SK-N-SH (cell line): Measurements from ENCODE around the gene RBM20. TPM values are rescaled to one million over a fixed set of nuclear protein-coding genes. Genes with fewer than 3 reads are reported as not detected.

Source experiments
- CTCF ChIA-PET: fragments of 300-600, 350-600 bp; formaldehyde crosslinking; extraction: SDS; loops from one replicate; lab custom pipeline; 2021; lab: Yijun Ruan, JAX
- POLR2A ChIA-PET: fragments of 350-600 bp; sonication (Branson Sonifier 250); formaldehyde crosslinking; extraction: SDS; loops from one replicate; lab custom pipeline; 2020; ENCODE audit warnings: antibody characterized with exemption, inconsistent platforms; lab: Yijun Ruan, JAX
- DNase-seq: peaks from one replicate; pipeline ENCODE4 v3.0.0; 2012
- H2AFZ ChIP-seq: fragments of 200-600 bp; sonication (generic); 2 replicates; pipeline ENCODE4 v1.8.1; 2016; ENCODE audit warnings: antibody characterized with exemption, mild to moderate bottlenecking, low read depth
- H3F3A ChIP-seq: fragments of 200-600 bp; sonication (generic); replicated peaks from 2 replicates; pipeline ENCODE3; 2016; ENCODE audit warnings: antibody characterized with exemption, mild to moderate bottlenecking; ENCODE audit not compliant: insufficient read depth
- H3K27ac ChIP-seq, 2 experiments: fragments of 200-500 bp in 1 of 2; fragments of 200-600 bp in 1 of 2; sonication (Bioruptor generic) in 1 of 2; sonication (generic), shearing (Covaris generic) in 1 of 2; 2 replicates each; pipeline versions ENCODE4 v1.5.1 to v1.6.1; 2014 to 2016; ENCODE audit warnings: low read depth in 2 of 2, inconsistent platforms in 1 of 2, low read length in 1 of 2, mild to moderate bottlenecking in 1 of 2, mixed read lengths in 1 of 2
- H3K27me3 ChIP-seq: fragments of 200-600 bp; sonication (generic), shearing (Covaris generic); 2 replicates; pipeline ENCODE4 v1.6.1; 2016; ENCODE audit warnings: mixed run types; ENCODE audit not compliant: insufficient read depth
- H3K36me3 ChIP-seq, 2 experiments: fragments of 200-500 bp in 1 of 2; fragments of 200-600 bp in 1 of 2; sonication (Bioruptor generic) in 1 of 2; sonication (generic) in 1 of 2; replicated peaks in 1 of 2; 2 replicates each; pipeline versions ENCODE3 to v1.5.1; 2014 to 2016; ENCODE audit warnings: low read length in 1 of 2, mild to moderate bottlenecking in 1 of 2; ENCODE audit not compliant: insufficient read depth in 2 of 2, control insufficient read depth in 1 of 2
- H3K4me1 ChIP-seq, 2 experiments: fragments of 200-500 bp in 1 of 2; fragments of 200-600 bp in 1 of 2; sonication (Bioruptor generic) in 1 of 2; sonication (generic), shearing (Covaris generic) in 1 of 2; 2 replicates each; pipeline versions ENCODE4 v1.5.1 to v1.6.1; 2014 to 2016; ENCODE audit warnings: low read depth in 1 of 2, low read length in 1 of 2, mixed run types in 1 of 2; ENCODE audit not compliant: insufficient read depth in 2 of 2, control insufficient read depth in 1 of 2
- H3K4me2 ChIP-seq: fragments of 200-600 bp; sonication (generic), shearing (Covaris generic); 2 replicates; pipeline ENCODE4 v1.6.1; 2017; ENCODE audit warnings: mixed run types
- H3K4me3 ChIP-seq, 2 experiments: fragments of 200-500 bp in 1 of 2; fragments of 200-600 bp in 1 of 2; sonication (Bioruptor generic) in 1 of 2; sonication (generic), shearing (Covaris generic) in 1 of 2; 2 replicates each; pipeline versions ENCODE4 v1.5.1 to v1.8.1; 2014 to 2016; ENCODE audit warnings: low read depth in 2 of 2, inconsistent platforms in 1 of 2, low read length in 1 of 2, mild to moderate bottlenecking in 1 of 2, mixed read lengths in 1 of 2, moderate library complexity in 1 of 2
- H3K79me2 ChIP-seq: fragments of 200-600 bp; sonication (generic); 2 replicates; pipeline ENCODE4 v1.8.1; 2017; ENCODE audit warnings: mild to moderate bottlenecking; ENCODE audit not compliant: insufficient read depth
- H3K9ac ChIP-seq: fragments of 200-600 bp; sonication (generic); 2 replicates; pipeline ENCODE4 v1.6.1; 2017; ENCODE audit warnings: mixed run types
- H3K9me2 ChIP-seq: fragments of 200-600 bp; sonication (generic); 2 replicates; pipeline ENCODE4 v1.6.1; 2017; ENCODE audit warnings: mixed run types
- H3K9me3 ChIP-seq: fragments of 200-600 bp; sonication (generic); 2 replicates; pipeline ENCODE4 v1.6.1; 2017; ENCODE audit warnings: mixed run types, mild to moderate bottlenecking, moderate library complexity
- H4K20me1 ChIP-seq: fragments of 200-600 bp; sonication (generic); 2 replicates; pipeline ENCODE4 v1.6.1; 2017; ENCODE audit warnings: mild to moderate bottlenecking, mixed run types; ENCODE audit not compliant: insufficient read depth
- ELF1 ChIP-seq: IDR thresholded peaks from 2 replicates; pipeline ENCODE4 v1.4.0; 2012
- EZH2phosphoT487 ChIP-seq: fragments of 200-600 bp; sonication (generic); IDR thresholded peaks from 2 replicates; pipeline ENCODE4 v1.6.1; 2017; ENCODE audit warnings: low read depth, mixed run types, mild to moderate bottlenecking, antibody characterized with exemption, moderate library complexity, borderline replicate concordance
- FOSL2 ChIP-seq: IDR thresholded peaks from 2 replicates; pipeline ENCODE4 v1.4.0; 2012; ENCODE audit warnings: low read depth, mild to moderate bottlenecking, moderate library complexity, borderline replicate concordance
- FOXJ3 ChIP-seq: sonication (generic); formaldehyde crosslinking; IDR thresholded peaks from 2 replicates; pipeline ENCODE4 v1.5.1; 2020; ENCODE audit warnings: mild to moderate bottlenecking, missing genetic modification reagents
- FOXM1 ChIP-seq: IDR thresholded peaks from 2 replicates; pipeline ENCODE4 v1.4.0; 2012; ENCODE audit warnings: low read depth, mild to moderate bottlenecking
- GABPA ChIP-seq: IDR thresholded peaks from 2 replicates; pipeline ENCODE4 v1.4.0; 2012; ENCODE audit warnings: low read depth, mild to moderate bottlenecking
- MEF2A ChIP-seq: IDR thresholded peaks from 2 replicates; pipeline ENCODE4 v1.4.0; 2012; ENCODE audit warnings: low read depth, borderline replicate concordance
- MXI1 ChIP-seq: IDR thresholded peaks from 2 replicates; pipeline ENCODE4 v1.6.1; 2012; ENCODE audit warnings: mild to moderate bottlenecking, low read depth, low read length, improper control_type of control experiment
- PBX3 ChIP-seq: IDR thresholded peaks from 2 replicates; pipeline ENCODE4; 2012
- RCOR1 ChIP-seq: fragments of 150-350 bp; IDR thresholded peaks from 2 replicates; pipeline ENCODE4 v1.6.1; 2017; ENCODE audit warnings: antibody characterized with exemption, low read length
- REST ChIP-seq: IDR thresholded peaks from 2 replicates; pipeline ENCODE4 v1.6.1; 2012; ENCODE audit warnings: mild to moderate bottlenecking, low read depth, low read length, moderate library complexity
- SIN3A ChIP-seq: IDR thresholded peaks from 2 replicates; pipeline ENCODE4 v1.6.1; 2012; ENCODE audit warnings: low read depth, mild to moderate bottlenecking, low read length, moderate library complexity, borderline replicate concordance
- TAF1 ChIP-seq: IDR thresholded peaks from 2 replicates; pipeline ENCODE4 v1.6.1; 2012; ENCODE audit warnings: low read depth, mild to moderate bottlenecking, low read length, moderate library complexity, borderline replicate concordance
- TEAD4 ChIP-seq: IDR thresholded peaks from 2 replicates; pipeline ENCODE4 v1.4.0; 2012; ENCODE audit warnings: mild to moderate bottlenecking, borderline replicate concordance; ENCODE audit not compliant: insufficient read depth
- USF1 ChIP-seq: IDR thresholded peaks from 2 replicates; pipeline ENCODE4 v1.4.0; 2012; ENCODE audit warnings: low read depth, borderline replicate concordance
- USF2 ChIP-seq: fragments of 150-350 bp; IDR thresholded peaks from 2 replicates; pipeline ENCODE4 v1.6.1; 2017; ENCODE audit warnings: antibody characterized with exemption, low read length, low read depth, borderline replicate concordance
- WGBS: methylation state at CpG from one replicate; pipeline ENCODE4 v1.1.6; 2017; ENCODE audit warnings: low lambda C conversion rate; 5-methylcytosine and 5-hydroxymethylcytosine counted together
- polyA plus RNA-seq, 3 experiments: library from polyadenylated mRNA; depleted of rRNA; stranded (reverse); fragments of >200 nt; gene quantifications; 2 replicates each; pipeline ENCODE4 v1.2.3, GENCODE V29; 2012

Gene RBM20
- polyA plus RNA-seq, 1 of the 3 experiments (the other 2 are of a cell fraction), result 0.64 TPM

- H3K9ac ChIP-seq, result no peak overlapping the region
- H2AFZ ChIP-seq, result no peak overlapping the region
- no peak for DNase-seq
- CTCF ChIA-PET, result interaction anchor here (1.1 kb wide), 1 partner anchor 46 kb away, joined by 3 read pairs; no protein-coding TSS in a partner anchor
- no peaks in the 10 kb centered on the region for H3K9me2 ChIP-seq
- no peak overlapping the region for H3K27ac ChIP-seq
- H3K4me1 ChIP-seq, result peaks cover 0 to 20% of the 10 kb centered on the region in 2 experiments; a peak in 2 of 4 replicates
- H3F3A ChIP-seq, result no peaks in the 10 kb centered on the region
- H3K4me3 ChIP-seq, result no peak overlapping the region
- 95% methylated on average over 3 of the region's 3 CpGs for WGBS
- POLR2A ChIA-PET, result no interaction called here
- H4K20me1 ChIP-seq, result no peaks in the 10 kb centered on the region
- no peaks in the 10 kb centered on the region for H3K79me2 ChIP-seq
- H3K4me2 ChIP-seq, result no peak overlapping the region
- no peaks in the 10 kb centered on the region for H3K36me3 ChIP-seq
- no peak for TF ChIP-seq FOXJ3
- no peak for TF ChIP-seq RCOR1
- TF ChIP-seq REST, result no peak
- no peak for TF ChIP-seq SIN3A
- TF ChIP-seq FOSL2, result no peak
- TF ChIP-seq FOXM1, result no peak
- no peak for TF ChIP-seq EZH2phosphoT487
- no peak for TF ChIP-seq MXI1
- TF ChIP-seq USF1, result no peak
- TF ChIP-seq ELF1, result no peak
- no peak for TF ChIP-seq GABPA
- no peaks in the 10 kb centered on the region for H3K9me3 ChIP-seq
- H3K27me3 ChIP-seq, result no peaks in the 10 kb centered on the region
Observed at GRCh38 chr10:110850099-110850498, 206.0 kb downstream of the RBM20 start.

GRCh38 chr10:110851020-110851612 is 207.0 kb downstream of the RBM20 start:
- H3K9me3 ChIP-seq, result no peaks in the 10 kb centered on the region
- peaks cover 0 to 10% of the 10 kb centered on the region in 2 experiments; a peak in 2 of 4 replicates for H3K4me1 ChIP-seq
- H3K79me2 ChIP-seq, result no peaks in the 10 kb centered on the region
- CTCF ChIA-PET, result interaction anchor here (1.1 to 1.4 kb wide), 2 partner anchors 32 to 47 kb away, joined by 3 to 5 read pairs; no protein-coding TSS in a partner anchor
- H3K36me3 ChIP-seq, result no peaks in the 10 kb centered on the region
- no peaks in the 10 kb centered on the region for H3K9me2 ChIP-seq
- H3K9ac ChIP-seq, result no peak overlapping the region
- H3K4me3 ChIP-seq, result no peak overlapping the region
- POLR2A ChIA-PET, result no interaction called here
- DNase-seq, result no peak
- H3F3A ChIP-seq, result no peaks in the 10 kb centered on the region
- no peak overlapping the region for H2AFZ ChIP-seq
- H3K27ac ChIP-seq, result no peak overlapping the region
- H4K20me1 ChIP-seq, result no peaks in the 10 kb centered on the region
- 69% methylated on average over 8 of the region's 8 CpGs for WGBS
- H3K4me2 ChIP-seq, result no peak overlapping the region
- no peaks in the 10 kb centered on the region for H3K27me3 ChIP-seq
- TF ChIP-seq TAF1, result no peak
- no peak for TF ChIP-seq USF1
- TF ChIP-seq TEAD4, result no peak
- no peak for TF ChIP-seq PBX3
- TF ChIP-seq MEF2A, result no peak
- no peak for TF ChIP-seq USF2
